ACC112 (cell line): ENCODE measurements around the gene ZFYVE21.

Experiments used
- H2AFZ ChIP-seq: fragments of 200-600 bp; sonication (generic); one replicate; pipeline ENCODE4 v1.6.0; 2017; ENCODE audit warnings: antibody characterized with exemption, low read length; ENCODE audit not compliant: unreplicated experiment
- H3K27ac ChIP-seq: fragments of 200-600 bp; sonication (generic); 2 replicates; pipeline ENCODE4 v1.5.1; 2014; ENCODE audit warnings: low read depth, mild to moderate bottlenecking, antibody characterized with exemption, low read length, moderate library complexity
- H3K27me3 ChIP-seq: fragments of 200-600 bp; sonication (generic); 2 replicates; pipeline ENCODE4 v1.6.1; 2014; ENCODE audit warnings: mild to moderate bottlenecking, antibody characterized with exemption, low read length, moderate library complexity, mixed read lengths; ENCODE audit not compliant: insufficient read depth
- H3K36me3 ChIP-seq: fragments of 200-600 bp; sonication (generic); 2 replicates; pipeline ENCODE4 v1.6.1; 2016; ENCODE audit warnings: mild to moderate bottlenecking, antibody characterized with exemption, low read length, moderate library complexity, mixed read lengths; ENCODE audit not compliant: insufficient read depth
- H3K4me1 ChIP-seq: fragments of 200-600 bp; sonication (generic); one replicate; pipeline ENCODE4 v1.6.1; 2016; ENCODE audit warnings: low read length, mixed read lengths; ENCODE audit not compliant: insufficient read depth, unreplicated experiment, control insufficient read depth
- H3K4me3 ChIP-seq: fragments of 200-600 bp; sonication (generic); 2 replicates; pipeline ENCODE4 v1.5.1; 2014; ENCODE audit warnings: mild to moderate bottlenecking, low read depth, low read length
- H3K79me2 ChIP-seq: fragments of 200-600 bp; sonication (generic); one replicate; pipeline ENCODE4 v1.6.0; 2016; ENCODE audit warnings: low read length; ENCODE audit not compliant: control insufficient read depth, unreplicated experiment, insufficient read depth

ZFYVE21 gene

GRCh38 chr14:103733651-103734050 is 18.0 kb downstream of the ZFYVE21 start:
- no peaks in the 10 kb centered on the region for H3K36me3 ChIP-seq
- no peaks in the 10 kb centered on the region for H3K27me3 ChIP-seq
- H3K79me2 ChIP-seq = no peaks in the 10 kb centered on the region
- no peak overlapping the region for H3K4me3 ChIP-seq
- no peak overlapping the region for H2AFZ ChIP-seq
- H3K27ac ChIP-seq = no peak overlapping the region
- H3K4me1 ChIP-seq = no peaks in the 10 kb centered on the region

- no peaks in the 10 kb centered on the region for H3K79me2 ChIP-seq
- no peaks in the 10 kb centered on the region for H3K4me1 ChIP-seq
- H3K27ac ChIP-seq = no peak overlapping the region
- H2AFZ ChIP-seq = no peak overlapping the region
- H3K4me3 ChIP-seq = no peak overlapping the region
- no peaks in the 10 kb centered on the region for H3K36me3 ChIP-seq
- H3K27me3 ChIP-seq = no peaks in the 10 kb centered on the region
These were observed 18.7 kb downstream of the ZFYVE21 start for GRCh38 chr14:103734081-103734888.

- Histone ChIP-seq H3K27ac (no peak overlapping the region), H3K4me3 (no peak overlapping the region), H3K79me2 (no peaks in the 10 kb centered on the region), H3K36me3 (no peaks in the 10 kb centered on the region), H3K27me3 (no peaks in the 10 kb centered on the region), H2AFZ (no peak overlapping the region), H3K4me1 (no peaks in the 10 kb centered on the region)
These were observed 19.4 kb downstream of the ZFYVE21 start for GRCh38 chr14:103735022-103735421.

GRCh38 chr14:103735439-103735814 is 19.8 kb downstream of the ZFYVE21 start:
- H3K27me3 ChIP-seq = no peaks in the 10 kb centered on the region
- no peaks in the 10 kb centered on the region for H3K79me2 ChIP-seq
- H3K36me3 ChIP-seq = no peaks in the 10 kb centered on the region
- no peaks in the 10 kb centered on the region for H3K4me1 ChIP-seq
- H3K4me3 ChIP-seq = no peak overlapping the region
- no peak overlapping the region for H2AFZ ChIP-seq
- no peak overlapping the region for H3K27ac ChIP-seq

- Histone ChIP-seq H3K79me2 (no peaks in the 10 kb centered on the region), H3K36me3 (no peaks in the 10 kb centered on the region), H3K4me3 (no peak overlapping the region), H3K27me3 (no peaks in the 10 kb centered on the region), H3K4me1 (no peaks in the 10 kb centered on the region), H2AFZ (no peak overlapping the region), H3K27ac (no peak overlapping the region)
These were observed 20.4 kb downstream of the ZFYVE21 start for GRCh38 chr14:103735815-103736545.

GRCh38 chr14:103736546-103737431 is 21.2 kb downstream of the ZFYVE21 start:
- H2AFZ ChIP-seq = no peak overlapping the region
- no peak overlapping the region for H3K27ac ChIP-seq
- no peaks in the 10 kb centered on the region for H3K79me2 ChIP-seq
- H3K36me3 ChIP-seq = no peaks in the 10 kb centered on the region
- no peaks in the 10 kb centered on the region for H3K27me3 ChIP-seq
- no peak overlapping the region for H3K4me3 ChIP-seq
- no peaks in the 10 kb centered on the region for H3K4me1 ChIP-seq

- Histone ChIP-seq H3K27me3 (no peaks in the 10 kb centered on the region), H3K79me2 (no peaks in the 10 kb centered on the region), H3K4me3 (no peak overlapping the region), H3K4me1 (no peaks in the 10 kb centered on the region), H2AFZ (no peak overlapping the region), H3K36me3 (no peaks in the 10 kb centered on the region), H3K27ac (no peak overlapping the region)
These were observed 21.9 kb downstream of the ZFYVE21 start for GRCh38 chr14:103737432-103738045.

GRCh38 chr14:103738166-103738565 is 22.6 kb downstream of the ZFYVE21 start:
- no peaks in the 10 kb centered on the region for H3K4me1 ChIP-seq
- no peak overlapping the region for H3K27ac ChIP-seq
- H3K36me3 ChIP-seq = no peaks in the 10 kb centered on the region

GRCh38 chr14:103738701-103739451 is 23.3 kb downstream of the ZFYVE21 start:
- H3K27me3 ChIP-seq = no peaks in the 10 kb centered on the region
- no peaks in the 10 kb centered on the region for H3K4me1 ChIP-seq
- no peak overlapping the region for H3K27ac ChIP-seq
- no peaks in the 10 kb centered on the region for H3K79me2 ChIP-seq
- H3K4me3 ChIP-seq = no peak overlapping the region
- H3K36me3 ChIP-seq = no peaks in the 10 kb centered on the region
- H2AFZ ChIP-seq = no peak overlapping the region

More at GRCh38 chr14:103738166-103738565, 22.6 kb downstream of the ZFYVE21 start:
- no peak overlapping the region for H3K4me3 ChIP-seq
- no peaks in the 10 kb centered on the region for H3K79me2 ChIP-seq
- H2AFZ ChIP-seq = no peak overlapping the region
- H3K27me3 ChIP-seq = no peaks in the 10 kb centered on the region

GRCh38 chr14:103739466-103739792 is 23.8 kb downstream of the ZFYVE21 start:
- H3K27me3 ChIP-seq = no peaks in the 10 kb centered on the region
- no peaks in the 10 kb centered on the region for H3K4me1 ChIP-seq
- H3K27ac ChIP-seq = no peak overlapping the region
- H3K79me2 ChIP-seq = no peaks in the 10 kb centered on the region
- H2AFZ ChIP-seq = no peak overlapping the region
- H3K36me3 ChIP-seq = no peaks in the 10 kb centered on the region
- no peak overlapping the region for H3K4me3 ChIP-seq
